Dendritic cell treated with granulocyte-macrophage colony-stimulating factor and Interleukin-4, amounts not matched to agents 40 ng/mL and 50 ng/mL, for 4 days (primary cell): ENCODE data around the gene CPEB4.

ENCODE experiments used
- H3K27ac Mint-ChIP-seq: one replicate; pipeline ENCODE4 v1.8.0; 2022; ENCODE audit warnings: mild to moderate bottlenecking, mixed read lengths
- H3K27me3 Mint-ChIP-seq: one replicate; pipeline ENCODE4 v1.8.0; 2022; ENCODE audit warnings: mild to moderate bottlenecking, mixed read lengths
- H3K36me3 Mint-ChIP-seq: one replicate; pipeline ENCODE4 v1.8.0; 2022; ENCODE audit warnings: low read depth, mixed read lengths
- H3K4me1 Mint-ChIP-seq: one replicate; pipeline ENCODE4 v1.8.0; 2022; ENCODE audit warnings: low read depth, mixed read lengths
- H3K4me3 Mint-ChIP-seq: one replicate; pipeline ENCODE4 v1.8.0; 2022; ENCODE audit warnings: mild to moderate bottlenecking, moderate library complexity, mixed read lengths
- H3K9me3 Mint-ChIP-seq: one replicate; pipeline ENCODE4 v1.8.0; 2022; ENCODE audit warnings: mixed read lengths
- intact Hi-C: fragments of 100-400 bp; cut with micrococcal nuclease; formaldehyde crosslinking; loops from one replicate; pipeline ENCODE4 v1.15.0; 2022

CPEB4 gene

DNA sequence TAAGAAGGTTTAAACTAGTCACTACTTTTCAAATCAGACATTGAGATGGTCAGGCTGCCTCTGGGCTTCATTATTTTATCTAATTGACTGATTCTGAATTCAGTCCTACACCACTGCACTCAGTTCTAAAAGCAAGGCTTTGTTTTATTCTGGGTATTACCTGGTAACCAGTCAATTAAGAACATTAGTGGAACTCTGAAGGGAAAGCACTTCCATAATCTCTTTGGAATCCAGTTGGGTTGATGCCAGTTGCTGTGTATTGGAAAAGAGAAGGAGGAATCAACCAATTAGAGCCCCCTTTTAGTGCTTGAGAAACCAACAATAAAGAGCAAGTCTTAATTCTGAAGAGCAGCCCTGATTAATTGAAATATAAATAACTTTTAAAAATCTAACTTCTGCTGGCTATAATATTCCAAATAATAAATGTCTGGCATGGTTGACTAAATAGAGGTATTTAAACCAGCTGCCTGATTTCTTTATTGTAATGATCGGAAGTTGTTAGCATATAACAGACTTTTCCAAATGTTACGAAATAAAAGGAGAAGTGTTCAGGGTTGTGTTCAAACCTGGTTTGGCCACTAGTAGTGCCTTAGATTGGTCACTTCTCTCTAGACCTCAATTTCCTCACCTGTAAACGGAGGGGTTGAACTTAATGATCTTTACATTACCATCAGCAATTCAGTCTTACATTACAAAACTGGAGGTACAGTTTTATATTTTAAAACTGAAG, 32.0 kb downstream of the CPEB4 start:
- no peaks in the 10 kb centered on the region for H3K9me3 Mint-ChIP-seq
- peaks cover 28% of the 10 kb centered on the region for H3K4me1 Mint-ChIP-seq
- no peaks in the 10 kb centered on the region for H3K27me3 Mint-ChIP-seq
- no peak overlapping the region for H3K4me3 Mint-ChIP-seq
- peaks cover 37% of the 10 kb centered on the region for H3K36me3 Mint-ChIP-seq
- intact Hi-C loops = no loop called here
- peak overlapping the region; percentile 78 for H3K27ac Mint-ChIP-seq

GRCh38 chr5:173920866-173921555, 32.9 kb downstream of the CPEB4 start:
- H3K4me1 Mint-ChIP-seq = peaks cover 28% of the 10 kb centered on the region
- no peaks in the 10 kb centered on the region for H3K27me3 Mint-ChIP-seq
- peak overlapping the region; percentile 78 for H3K27ac Mint-ChIP-seq
- no peaks in the 10 kb centered on the region for H3K9me3 Mint-ChIP-seq
- peak overlapping the region; percentile 44 for H3K4me3 Mint-ChIP-seq
- intact Hi-C loops = no loop called here
- peaks cover 33% of the 10 kb centered on the region for H3K36me3 Mint-ChIP-seq

- Mint-ChIP-seq H3K27ac (peak overlapping the region; percentile 78), H3K36me3 (peaks cover 48% of the 10 kb centered on the region), H3K4me3 (no peak overlapping the region), H3K9me3 (no peaks in the 10 kb centered on the region), H3K4me1 (peaks cover 23% of the 10 kb centered on the region), H3K27me3 (no peaks in the 10 kb centered on the region)
- intact Hi-C loops = no loop called here
Observed at GRCh38 chr5:173922527-173922926, 34.4 kb downstream of the CPEB4 start.

DNA sequence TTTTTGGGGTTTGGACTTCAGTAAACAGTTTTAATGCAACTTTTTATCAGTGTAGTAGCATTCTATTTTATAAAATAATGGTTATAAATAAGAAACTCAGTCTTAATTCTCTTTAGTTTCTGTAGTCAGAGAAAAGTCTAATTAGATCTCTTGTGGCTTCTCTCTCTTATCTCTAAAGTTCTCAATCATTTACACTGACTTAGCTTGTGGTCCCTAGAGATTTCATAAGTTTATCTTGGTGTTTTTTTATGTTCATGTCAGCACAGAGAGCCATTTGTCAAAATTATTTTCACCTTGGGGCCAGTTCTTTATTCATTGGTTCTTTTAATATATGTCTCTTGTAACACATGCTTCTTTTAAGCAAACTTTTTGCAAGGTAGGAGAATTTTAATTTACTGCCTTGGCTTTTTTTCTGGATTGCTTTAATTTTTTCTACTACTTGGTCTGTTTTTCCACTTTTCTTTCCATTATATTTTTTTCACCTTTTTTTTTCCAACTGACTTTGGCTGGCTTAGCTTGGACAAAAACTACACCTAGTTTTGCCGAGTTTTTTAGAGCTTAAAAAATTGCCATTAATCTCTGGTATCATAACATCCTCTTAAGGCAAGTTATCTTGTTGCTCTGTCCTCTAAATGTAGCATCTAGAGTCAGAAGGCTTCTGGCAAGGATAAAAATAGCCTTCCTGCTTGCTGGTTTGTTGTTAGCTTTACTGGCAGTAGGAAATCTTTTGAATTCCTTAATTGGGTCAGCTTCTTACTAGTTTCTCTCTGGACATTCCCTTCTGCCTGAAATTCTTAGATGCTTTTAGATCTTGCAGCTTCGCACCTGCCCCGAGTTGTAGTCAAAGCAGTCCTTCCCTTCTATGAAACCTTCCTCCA, 35.3 kb downstream of the CPEB4 start:
- intact Hi-C loops = no loop called here

DNA sequence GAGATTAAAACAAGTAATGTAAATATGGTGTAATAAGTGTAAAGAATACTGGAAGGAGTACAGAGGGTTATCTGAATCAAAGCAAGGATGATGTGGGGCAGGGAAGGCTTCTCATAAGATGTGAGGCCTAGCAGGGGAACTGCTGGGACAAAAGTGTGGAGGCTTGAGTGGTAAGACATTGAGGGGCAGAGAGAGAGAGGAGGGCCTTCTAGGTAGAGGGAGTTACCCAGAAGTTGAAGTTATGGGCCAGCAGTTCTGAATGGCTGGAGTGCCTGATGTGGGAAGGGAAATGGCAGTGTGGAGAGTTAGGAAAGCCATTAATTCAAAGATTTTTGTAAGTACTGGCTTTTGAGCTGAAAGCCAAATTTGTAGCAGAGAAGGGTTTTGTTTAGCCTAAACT, 36.8 kb downstream of the CPEB4 start:
- Mint-ChIP-seq H3K4me3 (no peak overlapping the region), H3K36me3 (peaks cover 61% of the 10 kb centered on the region), H3K9me3 (no peaks in the 10 kb centered on the region), H3K27me3 (no peaks in the 10 kb centered on the region), H3K27ac (peak overlapping the region; percentile 35), H3K4me1 (peaks cover 42% of the 10 kb centered on the region)
- intact Hi-C loops = loop anchor here (5.0 kb wide), 2 partner anchors 33 to 308 kb away; partner anchors contain the start of gene BOD1

More for the DNA sequence above, 35.3 kb downstream of the CPEB4 start:
- Mint-ChIP-seq H3K4me3 (no peak overlapping the region), H3K9me3 (no peaks in the 10 kb centered on the region), H3K4me1 (peaks cover 32% of the 10 kb centered on the region), H3K27me3 (no peaks in the 10 kb centered on the region), H3K36me3 (peaks cover 58% of the 10 kb centered on the region), H3K27ac (peak overlapping the region; percentile 37)

DNA sequence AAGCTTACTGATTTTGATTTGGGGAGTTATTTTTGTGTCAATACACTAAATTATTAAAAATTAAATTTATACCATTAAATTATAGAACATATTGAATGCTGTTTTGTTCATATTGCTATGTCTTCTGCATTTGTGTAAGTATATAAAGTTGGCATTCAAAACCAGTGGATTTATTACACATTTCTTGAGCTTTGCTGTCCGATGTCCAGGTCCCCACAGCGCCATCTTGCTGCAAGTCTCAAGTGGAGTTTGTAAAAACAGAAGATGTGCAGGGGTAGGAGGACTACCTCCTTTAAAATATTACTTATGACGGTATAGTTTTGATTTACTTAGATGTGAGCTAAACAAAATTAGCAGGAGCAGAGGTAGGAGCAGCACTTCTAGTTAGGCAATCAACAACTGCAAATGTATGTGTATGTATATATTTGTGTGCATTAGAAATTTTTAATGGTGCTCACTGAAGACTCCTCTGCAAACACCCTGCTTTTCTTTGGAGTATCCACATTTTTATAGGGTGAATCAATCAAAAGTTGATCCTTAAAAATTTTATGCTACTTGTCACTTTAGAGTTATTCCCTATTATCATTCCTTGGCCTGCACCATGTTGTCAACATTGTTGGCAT, 37.4 kb downstream of the CPEB4 start:
- Mint-ChIP-seq H3K4me3 (no peak overlapping the region), H3K27me3 (no peaks in the 10 kb centered on the region), H3K4me1 (peaks cover 42% of the 10 kb centered on the region), H3K36me3 (peaks cover 61% of the 10 kb centered on the region), H3K27ac (peak overlapping the region; percentile 35), H3K9me3 (no peaks in the 10 kb centered on the region)
- intact Hi-C loops = loop anchor here (5.0 kb wide), 2 partner anchors 33 to 308 kb away; partner anchors contain the start of gene BOD1

DNA sequence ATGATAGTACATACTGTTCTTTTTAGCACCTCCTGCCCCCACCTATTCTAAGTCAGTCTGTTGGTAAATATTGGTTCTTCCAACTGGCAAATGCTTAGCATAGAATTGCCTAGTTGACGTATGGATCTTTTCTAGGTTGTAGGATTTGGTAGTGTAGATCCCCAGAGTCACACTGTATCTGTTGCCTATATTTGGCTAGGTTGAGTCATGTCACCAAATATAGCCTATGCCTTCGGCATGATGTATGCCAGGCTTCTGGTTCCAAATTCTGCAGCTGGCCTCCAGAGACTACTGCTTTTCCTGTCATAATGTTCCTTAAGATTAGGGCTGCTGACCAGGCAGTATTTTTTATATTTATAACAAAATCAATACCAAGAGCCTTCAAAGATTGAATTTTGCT, 38.2 kb downstream of the CPEB4 start:
- H3K36me3 Mint-ChIP-seq = peaks cover 64% of the 10 kb centered on the region
- H3K27ac Mint-ChIP-seq = no peak overlapping the region
- intact Hi-C loops = loop anchor here (5.0 kb wide), 2 partner anchors 34 to 309 kb away; partner anchors contain the start of gene BOD1
- no peaks in the 10 kb centered on the region for H3K9me3 Mint-ChIP-seq
- H3K27me3 Mint-ChIP-seq = no peaks in the 10 kb centered on the region
- H3K4me1 Mint-ChIP-seq = peaks cover 42% of the 10 kb centered on the region
- no peak overlapping the region for H3K4me3 Mint-ChIP-seq

DNA sequence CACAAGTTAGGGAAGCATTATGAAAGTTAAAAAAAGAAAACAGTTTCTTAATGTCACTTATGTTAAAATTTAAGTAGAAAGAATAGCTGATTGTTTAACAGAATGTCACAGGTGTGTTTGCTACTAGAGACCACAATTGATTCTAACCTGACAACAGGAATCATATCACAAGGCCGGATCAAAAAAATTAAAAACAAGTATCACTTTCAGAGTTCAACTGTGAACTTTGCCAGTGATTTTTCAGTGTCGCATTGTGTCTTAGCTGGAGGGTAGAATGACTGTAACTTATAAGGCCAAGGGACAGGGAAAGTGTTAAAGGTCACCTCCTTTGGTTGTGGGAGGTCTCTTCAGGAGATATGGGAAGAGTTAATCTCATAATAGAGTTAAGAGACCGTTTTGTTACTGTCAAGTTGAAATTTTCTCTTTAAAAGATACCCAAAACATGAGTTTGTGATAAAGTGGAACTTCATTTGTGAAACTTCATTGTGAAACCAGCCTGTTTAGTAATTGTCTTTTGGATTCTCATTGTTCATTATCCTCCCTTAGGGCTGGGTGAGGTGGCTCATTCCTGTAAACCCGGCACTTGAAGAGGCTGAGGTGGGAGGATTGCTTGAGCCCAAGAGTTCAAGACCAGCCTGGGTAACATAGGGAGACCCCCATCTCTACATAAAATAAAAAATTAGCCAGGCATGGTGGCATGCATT, 40.9 kb downstream of the CPEB4 start:
- H3K27ac Mint-ChIP-seq = peak overlapping the region; percentile 34
- no peak overlapping the region for H3K4me3 Mint-ChIP-seq
- no peaks in the 10 kb centered on the region for H3K27me3 Mint-ChIP-seq
- intact Hi-C loops = loop anchor here (5.0 kb wide), 2 partner anchors 37 to 312 kb away; partner anchors contain the start of gene BOD1
- no peaks in the 10 kb centered on the region for H3K9me3 Mint-ChIP-seq
- peaks cover 40% of the 10 kb centered on the region for H3K4me1 Mint-ChIP-seq
- peaks cover 64% of the 10 kb centered on the region for H3K36me3 Mint-ChIP-seq

- Mint-ChIP-seq H3K27ac (no peak overlapping the region), H3K4me3 (no peak overlapping the region), H3K36me3 (peaks cover 48% of the 10 kb centered on the region), H3K9me3 (no peaks in the 10 kb centered on the region), H3K27me3 (no peaks in the 10 kb centered on the region), H3K4me1 (peaks cover 29% of the 10 kb centered on the region)
- intact Hi-C loops = no loop called here
Observed at GRCh38 chr5:173932695-173933139, 44.6 kb downstream of the CPEB4 start.

- intact Hi-C loops = no loop called here
- Mint-ChIP-seq H3K36me3 (peaks cover 45% of the 10 kb centered on the region), H3K27ac (no peak overlapping the region), H3K4me3 (no peak overlapping the region), H3K9me3 (no peaks in the 10 kb centered on the region), H3K27me3 (no peaks in the 10 kb centered on the region), H3K4me1 (peaks cover 25% of the 10 kb centered on the region)
Observed at GRCh38 chr5:173933901-173934300, 45.8 kb downstream of the CPEB4 start.

GRCh38 chr5:173935396-173935795, 47.2 kb downstream of the CPEB4 start:
- H3K4me1 Mint-ChIP-seq = peaks cover 24% of the 10 kb centered on the region
- H3K36me3 Mint-ChIP-seq = peaks cover 45% of the 10 kb centered on the region
- H3K27me3 Mint-ChIP-seq = no peaks in the 10 kb centered on the region
- H3K4me3 Mint-ChIP-seq = no peak overlapping the region
- no peak overlapping the region for H3K27ac Mint-ChIP-seq
- H3K9me3 Mint-ChIP-seq = no peaks in the 10 kb centered on the region
- intact Hi-C loops = loop anchor here (5.0 kb wide), 1 partner anchor 33 kb away; no protein-coding TSS in a partner anchor

DNA sequence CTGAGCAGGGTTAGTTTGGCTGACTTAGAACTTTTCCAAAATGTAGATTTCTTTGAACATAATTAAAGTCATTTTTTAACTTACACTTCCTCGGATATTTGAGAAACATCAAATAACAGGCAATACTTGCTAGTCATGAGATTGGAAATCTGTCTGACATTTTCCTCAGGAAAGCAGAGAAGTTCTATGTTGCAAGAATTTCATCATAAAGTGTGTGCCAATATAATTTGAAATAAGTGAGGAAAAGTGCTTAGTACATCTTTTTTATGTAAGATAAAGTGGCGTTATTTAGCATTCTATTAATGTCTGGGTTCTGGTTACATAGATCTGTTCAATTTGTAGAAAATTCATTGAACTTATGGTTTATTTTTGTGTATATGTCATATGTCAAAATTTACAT, 52.1 kb downstream of the CPEB4 start:
- Mint-ChIP-seq H3K36me3 (peaks cover 35% of the 10 kb centered on the region), H3K4me1 (peaks cover 32% of the 10 kb centered on the region), H3K9me3 (no peaks in the 10 kb centered on the region), H3K27ac (no peak overlapping the region), H3K27me3 (no peaks in the 10 kb centered on the region), H3K4me3 (no peak overlapping the region)
- intact Hi-C loops = no loop called here

DNA sequence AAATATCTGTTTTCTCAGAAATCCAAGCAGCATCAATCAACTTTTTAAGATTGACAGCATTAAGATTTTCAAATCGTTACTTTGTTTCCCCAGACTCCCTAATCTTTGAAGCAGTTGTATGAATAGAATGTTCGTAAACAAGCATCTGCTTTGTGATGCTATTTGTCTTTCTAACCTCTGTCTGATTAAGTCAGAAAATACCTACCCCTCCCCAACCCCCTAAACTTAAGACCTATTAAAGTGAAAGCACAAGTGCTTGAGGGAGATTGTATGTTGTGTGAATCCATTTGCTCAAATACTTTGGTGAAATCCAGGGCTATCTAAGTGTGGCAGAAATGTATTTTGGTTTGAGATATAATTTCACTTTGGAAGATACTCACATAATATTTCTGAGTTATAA, 53.0 kb downstream of the CPEB4 start:
- intact Hi-C loops = no loop called here

More for the DNA sequence above, 53.0 kb downstream of the CPEB4 start:
- H3K4me1 Mint-ChIP-seq = peaks cover 32% of the 10 kb centered on the region
- peaks cover 44% of the 10 kb centered on the region for H3K36me3 Mint-ChIP-seq
- H3K27me3 Mint-ChIP-seq = no peaks in the 10 kb centered on the region
- H3K9me3 Mint-ChIP-seq = no peaks in the 10 kb centered on the region
- H3K27ac Mint-ChIP-seq = no peak overlapping the region
- no peak overlapping the region for H3K4me3 Mint-ChIP-seq
